K562 (cell line): ENCODE data around the gene P3H4. TPM values are rescaled to one million over a fixed set of nuclear protein-coding genes. Genes with fewer than 3 reads are reported as not detected.

Experiments
- CBX3 ChIP-seq, 2 experiments: IDR thresholded peaks; 1 replicate in 1 of 2; 2 replicates in 1 of 2; pipeline ENCODE4 v1.6.1; 2012; ENCODE audit warnings: inconsistent platforms in 2 of 2, low read length in 2 of 2, borderline replicate concordance in 1 of 2, control low read depth in 1 of 2
- CCNT2 ChIP-seq: IDR thresholded peaks from 2 replicates; pipeline ENCODE4 v1.6.1; 2011; ENCODE audit warnings: borderline replicate concordance, low read depth, mild to moderate bottlenecking, moderate library complexity, mixed read lengths, low read length; ENCODE audit not compliant: insufficient read length; ENCODE audit errors: extremely low read depth
- GATA2 ChIP-seq: sonication (generic); formaldehyde crosslinking; IDR thresholded peaks from 2 replicates; pipeline ENCODE4 v1.4.0; 2020; ENCODE audit warnings: mild to moderate bottlenecking, missing genetic modification reagents
- KAT7 ChIP-seq: sonication (generic); formaldehyde crosslinking; IDR thresholded peaks from 2 replicates; pipeline ENCODE4 v1.8.0; 2022; ENCODE audit warnings: missing genetic modification reagents, mild to moderate bottlenecking, borderline replicate concordance
- NBN ChIP-seq: fragments of 450-650 bp; IDR thresholded peaks from 2 replicates; pipeline ENCODE4 v1.6.1; 2016; ENCODE audit warnings: low read depth, mild to moderate bottlenecking
- RNF2 ChIP-seq: sonication (generic); IDR thresholded peaks from 2 replicates; pipeline ENCODE4 v1.6.1; 2016
- SIN3A ChIP-seq, 2 experiments: fragments of 150-350 bp in 1 of 2; IDR thresholded peaks; 2 replicates each; pipeline ENCODE4 v1.6.1; 2011 to 2016; ENCODE audit warnings: borderline replicate concordance in 2 of 2, low read depth in 2 of 2, low read length in 2 of 2, mild to moderate bottlenecking in 2 of 2, moderate library complexity in 2 of 2; ENCODE audit not compliant: control insufficient read depth in 1 of 2
- ZBTB2 ChIP-seq: fragments of 450-650 bp; IDR thresholded peaks from 2 replicates; pipeline ENCODE4 v1.6.1; 2016; ENCODE audit warnings: antibody characterized with exemption
- polyA plus RNA-seq, 8 experiments: library from polyadenylated mRNA; depleted of rRNA in 4 of 8; stranded (reverse) in 5 of 8; unstranded in 3 of 8; fragments of >200 nt; fragmentation: Nextera tagmentation in 2 of 8; fragmentation: Illumina TruSeq in 1 of 8; extraction: Ambion mirVana in 2 of 8; extraction: Trizol in 1 of 8; gene quantifications; 2 replicates each; pipeline versions ENCODE4 v1.2.1 to v1.2.3, GENCODE V29; 2011 to 2014; ENCODE audit warnings: inconsistent platforms in 1 of 8, missing spikeins in 1 of 8
- total RNA-seq, 7 experiments: library from RNA; depleted of rRNA in 6 of 7; stranded (reverse); fragments of >200 nt in 6 of 7; fragmentation: Illumina TruSeq in 2 of 7; extraction: Trizol in 2 of 7; gene quantifications; 2 replicates each; pipeline versions ENCODE4 v1.2.1 to v1.2.3, GENCODE V29; 2011 to 2021; ENCODE audit warnings: low replicate concordance in 1 of 7
- TF ChIP-seq, protein P1 (sequence below): fragments of 250-450 bp; sonication (Bioruptor Pico); IDR thresholded peaks from 2 replicates; pipeline ENCODE4 v1.8.0; 2022; ENCODE audit warnings: inconsistent platforms
- TF ChIP-seq, protein P2 (sequence below): sonication (generic); formaldehyde crosslinking; IDR thresholded peaks from 2 replicates; pipeline ENCODE4 v1.8.0; 2022; ENCODE audit warnings: missing genetic modification reagents, mild to moderate bottlenecking, moderate library complexity, borderline replicate concordance
- TF ChIP-seq, protein P3 (sequence below): sonication (generic); formaldehyde crosslinking; IDR thresholded peaks from 2 replicates; pipeline ENCODE4 v1.4.0; 2020; ENCODE audit warnings: mild to moderate bottlenecking, missing genetic modification reagents
- TF ChIP-seq, protein P4 (sequence below), 2 experiments: fragments of 150-350 bp in 1 of 2; IDR thresholded peaks; 2 replicates each; pipeline ENCODE4 v1.6.1; 2012 to 2016; ENCODE audit warnings: low read depth in 2 of 2, low read length in 2 of 2, mild to moderate bottlenecking in 1 of 2, moderate library complexity in 1 of 2

Gene P3H4
- total and polyA plus RNA-seq, 9 of the 15 experiments (the other 6 are each of a cell fraction or from before 2014, with no cell fraction given), result 0.10 to 3.7 (median 1.0) TPM

GRCh38 chr17:41784207-41784744, 27.5 kb downstream of the P3H4 start (continued):
- TF ChIP-seq, protein P1, sequence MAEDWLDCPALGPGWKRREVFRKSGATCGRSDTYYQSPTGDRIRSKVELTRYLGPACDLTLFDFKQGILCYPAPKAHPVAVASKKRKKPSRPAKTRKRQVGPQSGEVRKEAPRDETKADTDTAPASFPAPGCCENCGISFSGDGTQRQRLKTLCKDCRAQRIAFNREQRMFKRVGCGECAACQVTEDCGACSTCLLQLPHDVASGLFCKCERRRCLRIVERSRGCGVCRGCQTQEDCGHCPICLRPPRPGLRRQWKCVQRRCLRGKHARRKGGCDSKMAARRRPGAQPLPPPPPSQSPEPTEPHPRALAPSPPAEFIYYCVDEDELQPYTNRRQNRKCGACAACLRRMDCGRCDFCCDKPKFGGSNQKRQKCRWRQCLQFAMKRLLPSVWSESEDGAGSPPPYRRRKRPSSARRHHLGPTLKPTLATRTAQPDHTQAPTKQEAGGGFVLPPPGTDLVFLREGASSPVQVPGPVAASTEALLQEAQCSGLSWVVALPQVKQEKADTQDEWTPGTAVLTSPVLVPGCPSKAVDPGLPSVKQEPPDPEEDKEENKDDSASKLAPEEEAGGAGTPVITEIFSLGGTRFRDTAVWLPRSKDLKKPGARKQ (CRISPR knock-in tag), result no peak
- peak; percentile 26 for TF ChIP-seq CCNT2
- TF ChIP-seq, protein P2, sequence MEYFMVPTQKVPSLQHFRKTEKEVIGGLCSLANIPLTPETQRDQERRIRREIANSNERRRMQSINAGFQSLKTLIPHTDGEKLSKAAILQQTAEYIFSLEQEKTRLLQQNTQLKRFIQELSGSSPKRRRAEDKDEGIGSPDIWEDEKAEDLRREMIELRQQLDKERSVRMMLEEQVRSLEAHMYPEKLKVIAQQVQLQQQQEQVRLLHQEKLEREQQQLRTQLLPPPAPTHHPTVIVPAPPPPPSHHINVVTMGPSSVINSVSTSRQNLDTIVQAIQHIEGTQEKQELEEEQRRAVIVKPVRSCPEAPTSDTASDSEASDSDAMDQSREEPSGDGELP (CRISPR knock-in tag), result 0 out of 2 replicates have a peak, but pooled peaks have one; percentile 7
- peak; percentile 44 for TF ChIP-seq NBN
- peak; percentile 83 for TF ChIP-seq GATA2
- TF ChIP-seq, protein P3, sequence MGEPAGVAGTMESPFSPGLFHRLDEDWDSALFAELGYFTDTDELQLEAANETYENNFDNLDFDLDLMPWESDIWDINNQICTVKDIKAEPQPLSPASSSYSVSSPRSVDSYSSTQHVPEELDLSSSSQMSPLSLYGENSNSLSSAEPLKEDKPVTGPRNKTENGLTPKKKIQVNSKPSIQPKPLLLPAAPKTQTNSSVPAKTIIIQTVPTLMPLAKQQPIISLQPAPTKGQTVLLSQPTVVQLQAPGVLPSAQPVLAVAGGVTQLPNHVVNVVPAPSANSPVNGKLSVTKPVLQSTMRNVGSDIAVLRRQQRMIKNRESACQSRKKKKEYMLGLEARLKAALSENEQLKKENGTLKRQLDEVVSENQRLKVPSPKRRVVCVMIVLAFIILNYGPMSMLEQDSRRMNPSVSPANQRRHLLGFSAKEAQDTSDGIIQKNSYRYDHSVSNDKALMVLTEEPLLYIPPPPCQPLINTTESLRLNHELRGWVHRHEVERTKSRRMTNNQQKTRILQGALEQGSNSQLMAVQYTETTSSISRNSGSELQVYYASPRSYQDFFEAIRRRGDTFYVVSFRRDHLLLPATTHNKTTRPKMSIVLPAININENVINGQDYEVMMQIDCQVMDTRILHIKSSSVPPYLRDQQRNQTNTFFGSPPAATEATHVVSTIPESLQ (CRISPR knock-in tag), result no peak
- TF ChIP-seq SIN3A (IDR thresholded peaks at IDR 0.05; ENCODE audit: borderline replicate concordance in 2 of 2, control insufficient read depth in 1 of 2, low read depth in 2 of 2, low read length in 2 of 2), result no peak
- TF ChIP-seq, protein P4, sequence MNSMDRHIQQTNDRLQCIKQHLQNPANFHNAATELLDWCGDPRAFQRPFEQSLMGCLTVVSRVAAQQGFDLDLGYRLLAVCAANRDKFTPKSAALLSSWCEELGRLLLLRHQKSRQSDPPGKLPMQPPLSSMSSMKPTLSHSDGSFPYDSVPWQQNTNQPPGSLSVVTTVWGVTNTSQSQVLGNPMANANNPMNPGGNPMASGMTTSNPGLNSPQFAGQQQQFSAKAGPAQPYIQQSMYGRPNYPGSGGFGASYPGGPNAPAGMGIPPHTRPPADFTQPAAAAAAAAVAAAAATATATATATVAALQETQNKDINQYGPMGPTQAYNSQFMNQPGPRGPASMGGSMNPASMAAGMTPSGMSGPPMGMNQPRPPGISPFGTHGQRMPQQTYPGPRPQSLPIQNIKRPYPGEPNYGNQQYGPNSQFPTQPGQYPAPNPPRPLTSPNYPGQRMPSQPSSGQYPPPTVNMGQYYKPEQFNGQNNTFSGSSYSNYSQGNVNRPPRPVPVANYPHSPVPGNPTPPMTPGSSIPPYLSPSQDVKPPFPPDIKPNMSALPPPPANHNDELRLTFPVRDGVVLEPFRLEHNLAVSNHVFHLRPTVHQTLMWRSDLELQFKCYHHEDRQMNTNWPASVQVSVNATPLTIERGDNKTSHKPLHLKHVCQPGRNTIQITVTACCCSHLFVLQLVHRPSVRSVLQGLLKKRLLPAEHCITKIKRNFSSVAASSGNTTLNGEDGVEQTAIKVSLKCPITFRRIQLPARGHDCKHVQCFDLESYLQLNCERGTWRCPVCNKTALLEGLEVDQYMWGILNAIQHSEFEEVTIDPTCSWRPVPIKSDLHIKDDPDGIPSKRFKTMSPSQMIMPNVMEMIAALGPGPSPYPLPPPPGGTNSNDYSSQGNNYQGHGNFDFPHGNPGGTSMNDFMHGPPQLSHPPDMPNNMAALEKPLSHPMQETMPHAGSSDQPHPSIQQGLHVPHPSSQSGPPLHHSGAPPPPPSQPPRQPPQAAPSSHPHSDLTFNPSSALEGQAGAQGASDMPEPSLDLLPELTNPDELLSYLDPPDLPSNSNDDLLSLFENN (IDR thresholded peaks at IDR 0.05; ENCODE audit: low read depth in 2 of 2, low read length in 2 of 2), result 0 out of 4 replicates have a peak, but pooled peaks of 1 of the 2 experiments have one; percentile 10
- TF ChIP-seq CBX3 (IDR thresholded peaks at IDR 0.05; ENCODE audit: borderline replicate concordance in 1 of 2, low read length in 2 of 2), result 0 out of 3 replicates have a peak, but pooled peaks of 1 of the 2 experiments have one; percentile 46
- TF ChIP-seq KAT7, result 0 out of 2 replicates have a peak, but pooled peaks have one; percentile 23
- TF ChIP-seq ZBTB2, result peak; percentile 87
- peak; percentile 72; the same call in 1 of the 2 replicates for TF ChIP-seq RNF2
